GM18499 (cell line): ENCODE measurements around the gene TEX10.

ENCODE experiments used
- ATAC-seq: cut with Tn5 transposase; IDR thresholded peaks from one replicate; pipeline ENCODE4 v1.9.1; 2021; ENCODE audit warnings: moderate number of reproducible peaks; ENCODE audit not compliant: insufficient read depth, unreplicated experiment

TEX10 gene

GRCh38 chr9:100287186-100287585, 65.6 kb downstream of the TEX10 start:
- ATAC-seq = no peak

- no peak for ATAC-seq
Observed at GRCh38 chr9:100286257-100286656, 66.5 kb downstream of the TEX10 start.

- ATAC-seq = no peak
Observed at GRCh38 chr9:100285601-100286000, 67.1 kb downstream of the TEX10 start.

DNA sequence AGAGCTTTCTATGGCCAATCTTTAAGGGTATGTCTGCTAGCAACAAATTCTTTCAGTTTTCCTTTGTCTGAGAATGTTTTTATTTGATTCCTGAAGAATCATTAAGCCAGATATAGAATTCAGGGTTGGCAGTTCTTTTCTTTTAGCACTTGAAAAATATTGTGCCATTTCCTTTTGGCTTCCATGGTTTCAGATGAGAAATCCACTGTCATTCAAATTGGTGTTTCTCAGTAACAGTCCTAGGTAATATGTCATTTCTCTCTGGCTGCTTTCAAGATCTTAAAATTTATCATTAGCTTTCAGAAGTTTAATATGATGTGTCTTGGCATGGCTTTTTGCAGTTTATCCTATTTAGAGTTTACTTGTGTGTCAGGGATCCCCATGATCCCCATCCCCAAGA, 67.7 kb downstream of the TEX10 start:
- no peak for ATAC-seq

DNA sequence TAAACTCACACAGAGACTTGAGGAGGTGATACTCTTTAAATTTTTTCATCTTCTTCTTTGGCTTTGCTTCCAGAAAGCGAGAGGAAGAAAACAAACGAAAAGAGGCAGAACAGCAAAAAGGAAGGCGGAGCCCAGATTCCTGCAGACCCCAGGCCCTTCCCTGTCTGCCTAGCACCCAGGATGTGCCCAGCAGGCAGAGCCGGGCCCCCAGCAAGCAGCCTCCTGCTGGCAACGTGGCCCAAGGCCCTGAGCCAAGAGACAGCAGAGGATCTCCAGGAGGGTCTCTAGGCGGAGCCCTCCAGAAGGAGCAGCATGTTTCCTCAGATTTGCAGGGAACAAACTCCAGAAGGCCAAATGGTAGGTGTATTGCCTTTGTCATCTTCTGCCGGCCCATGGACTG, 68.5 kb downstream of the TEX10 start:
- ATAC-seq = no peak

GRCh38 chr9:100282388-100282719, 70.4 kb downstream of the TEX10 start:
- ATAC-seq = no peak

- ATAC-seq = no peak
Observed at GRCh38 chr9:100281676-100282387, 70.9 kb downstream of the TEX10 start.

GRCh38 chr9:100281066-100281465, 71.7 kb downstream of the TEX10 start:
- ATAC-seq = no peak

GRCh38 chr9:100277166-100277979, 75.4 kb downstream of the TEX10 start:
- ATAC-seq = no peak

- ATAC-seq = no peak
Observed at GRCh38 chr9:100269656-100270055, 83.1 kb downstream of the TEX10 start.

- no peak for ATAC-seq
Observed at GRCh38 chr9:100268271-100268670, 84.5 kb downstream of the TEX10 start.

DNA sequence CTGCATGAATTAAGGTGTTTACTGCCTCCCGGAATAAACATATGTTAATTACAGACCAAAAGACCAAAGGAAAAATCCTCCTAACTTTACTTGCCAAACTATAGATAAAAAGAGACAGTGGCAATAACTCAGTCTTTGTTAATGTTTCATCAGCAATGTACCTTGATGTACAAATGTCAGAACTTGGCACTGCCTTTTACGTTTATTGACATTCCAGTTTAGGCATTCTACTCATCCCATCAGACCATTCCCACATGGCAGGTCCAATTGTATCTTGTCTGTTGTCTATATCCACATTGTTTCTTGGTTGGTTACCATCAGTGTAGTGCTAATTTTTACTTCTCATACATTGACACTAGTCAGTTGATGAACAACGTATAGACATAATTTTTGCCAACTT, 85.5 kb downstream of the TEX10 start:
- ATAC-seq = no peak
